ENCODE data around the gene ALDH1A1.
"Not testable (repeated sequence)": the region's sequence is repeated elsewhere in the genome, so short reads cannot be mapped to it uniquely, and the experiment has no call there.

The ALDH1A1 gene

GRCh38 chr9:72939581-72939980 is 13.3 kb downstream of the ALDH1A1 start:
- DNase-seq, result not testable (repeated sequence)

GRCh38 chr9:72937545-72937944 is 15.3 kb downstream of the ALDH1A1 start:
- no peak for DNase-seq

GRCh38 chr9:72936679-72937078 is 16.2 kb downstream of the ALDH1A1 start:
- no peak for DNase-seq

GRCh38 chr9:72936266-72936665 is 16.6 kb downstream of the ALDH1A1 start:
- no peak for DNase-seq

- no peak for DNase-seq
Observed at GRCh38 chr9:72935595-72935994, 17.3 kb downstream of the ALDH1A1 start.

- no peak for DNase-seq
Observed at GRCh38 chr9:72933730-72934665, 18.9 kb downstream of the ALDH1A1 start.

GRCh38 chr9:72932619-72933018 is 20.2 kb downstream of the ALDH1A1 start:
- DNase-seq, result no peak

- DNase-seq, result no peak
Observed at GRCh38 chr9:72931897-72932296, 21.0 kb downstream of the ALDH1A1 start.

GRCh38 chr9:72931437-72931836 is 21.4 kb downstream of the ALDH1A1 start:
- no peak for DNase-seq

GRCh38 chr9:72930828-72931227 is 22.0 kb downstream of the ALDH1A1 start:
- no peak for DNase-seq

- no peak for DNase-seq
Observed at GRCh38 chr9:72929542-72929941, 23.3 kb downstream of the ALDH1A1 start.

- DNase-seq, result no peak
Observed at GRCh38 chr9:72928042-72928507, 24.8 kb downstream of the ALDH1A1 start.

GRCh38 chr9:72926506-72926905 is 26.3 kb downstream of the ALDH1A1 start:
- DNase-seq, result no peak

GRCh38 chr9:72925891-72926290 is 27.0 kb downstream of the ALDH1A1 start:
- DNase-seq, result no peak

GRCh38 chr9:72925126-72925789 is 27.6 kb downstream of the ALDH1A1 start:
- DNase-seq, result no peak

- DNase-seq, result no peak
Observed at GRCh38 chr9:72924154-72924790, 28.6 kb downstream of the ALDH1A1 start.

GRCh38 chr9:72923077-72923476 is 29.8 kb downstream of the ALDH1A1 start:
- no peak for DNase-seq

- no peak for DNase-seq
Observed at GRCh38 chr9:72921888-72922654, 30.8 kb downstream of the ALDH1A1 start.

- DNase-seq, result no peak
Observed at GRCh38 chr9:72919246-72919945, 33.5 kb downstream of the ALDH1A1 start.

GRCh38 chr9:72917892-72918509 is 34.9 kb downstream of the ALDH1A1 start:
- no peak for DNase-seq

GRCh38 chr9:72915659-72916058 is 37.2 kb downstream of the ALDH1A1 start:
- no peak for DNase-seq

- no peak for DNase-seq
Observed at GRCh38 chr9:72914750-72915149, 38.1 kb downstream of the ALDH1A1 start.
